GM12878 (cell line): ENCODE results near the gene RALGPS2. TPM values are rescaled to one million over a fixed set of nuclear protein-coding genes. Genes with fewer than 3 reads are reported as not detected.
A peak's percentile ranks its signal among the peaks of the same experiment; 100 is the strongest.

Experiments
- ATAC-seq: fragments of 200-7000 bp; cut with Tn5 transposase; 3 replicates; pipeline ENCODE4 v1.9.1; 2020; ENCODE audit warnings: mild to moderate bottlenecking, moderate library complexity
- BruUV-seq: library from RNA; stranded (reverse); fragments of 400-500 nt; replicated peaks from 2 replicates; lab custom pipeline; 2021; lab: Mats Ljungman, UMichigan
- CTCF ChIA-PET: fragments of 300-600 bp; sonication (Branson Sonifier 250); formaldehyde crosslinking; extraction: SDS; loops from one replicate; lab custom pipeline; 2021; ENCODE audit warnings: inconsistent platforms; lab: Yijun Ruan, JAX
- POLR2A ChIA-PET: fragments of 350-600 bp; formaldehyde crosslinking; extraction: SDS; loops from one replicate; lab custom pipeline; 2021; ENCODE audit warnings: inconsistent platforms; lab: Charles Lee
- RAD21 ChIA-PET: fragments of 300-600 bp; sonication (Branson Sonifier 250); formaldehyde crosslinking; loops from one replicate; lab custom pipeline; 2023; ENCODE audit warnings: antibody characterized with exemption; ENCODE audit not compliant: unreplicated experiment; lab: Charles Lee
- SMC1A ChIA-PET: fragments of 300-600 bp; sonication (Branson Sonifier 250); formaldehyde crosslinking; loops from one replicate; lab custom pipeline; 2023; ENCODE audit not compliant: unreplicated experiment, uncharacterized antibody; lab: Charles Lee
- DNase-seq: peaks from one replicate; pipeline ENCODE4 v3.0.0-alpha.2; 2011; ENCODE audit warnings: low read depth, low spot score
- FAIRE-seq: peaks from 3 replicates; lab custom pipeline; 2011; peaks lifted over from hg19 to GRCh38; lab: Jason Lieb, UNC
- H2AFZ ChIP-seq: 2 replicates; pipeline ENCODE4 v1.6.0; 2011; ENCODE audit warnings: low read depth, low read length, control low read depth; ENCODE audit not compliant: control insufficient read depth
- H3K27ac ChIP-seq: 2 replicates; pipeline ENCODE4 v1.5.1; 2011; ENCODE audit warnings: control low read depth; ENCODE audit not compliant: control insufficient read depth, insufficient read depth
- H3K27me3 ChIP-seq, 2 experiments: replicated peaks in 1 of 2; 2 replicates each; pipeline versions ENCODE4 v1.6.0 to v1.6.1; 2011; ENCODE audit warnings: low read length in 1 of 2; ENCODE audit not compliant: control insufficient read depth in 2 of 2, insufficient read depth in 2 of 2
- H3K36me3 ChIP-seq, 2 experiments: 2 replicates each; pipeline ENCODE4 v1.5.1; 2011; ENCODE audit warnings: low read length in 1 of 2; ENCODE audit not compliant: control insufficient read depth in 2 of 2, insufficient read depth in 2 of 2
- H3K4me1 ChIP-seq: 2 replicates; pipeline ENCODE4 v1.6.1; 2011; ENCODE audit warnings: mild to moderate bottlenecking, low read length, moderate library complexity, mixed read lengths; ENCODE audit not compliant: control insufficient read depth, insufficient read depth
- H3K4me2 ChIP-seq: 2 replicates; pipeline ENCODE4 v1.6.0; 2011; ENCODE audit warnings: control low read depth; ENCODE audit not compliant: control insufficient read depth, insufficient read depth
- H3K4me3 ChIP-seq: fragments of 200-600 bp; sonication (generic); 2 replicates; pipeline ENCODE4 v1.5.1; 2016
- H3K79me2 ChIP-seq: 2 replicates; pipeline ENCODE4 v1.6.0; 2011; ENCODE audit warnings: low read length; ENCODE audit not compliant: control insufficient read depth, insufficient read depth
- H3K9ac ChIP-seq: 2 replicates; pipeline ENCODE4 v1.8.0; 2011; ENCODE audit warnings: low read length, control low read depth, mixed read lengths; ENCODE audit not compliant: control insufficient read depth, insufficient read depth
- H3K9me3 ChIP-seq: replicated peaks from 3 replicates; pipeline ENCODE4 v1.5.1; 2011; ENCODE audit warnings: mild to moderate bottlenecking, low read length; ENCODE audit not compliant: control insufficient read depth, insufficient read depth
- H4K20me1 ChIP-seq: 2 replicates; pipeline ENCODE4 v1.6.0; 2011; ENCODE audit not compliant: control insufficient read depth, insufficient read depth
- BMI1 ChIP-seq: fragments of 450-650 bp; IDR thresholded peaks from 2 replicates; pipeline ENCODE4 v1.6.1; 2016; ENCODE audit warnings: mild to moderate bottlenecking, moderate library complexity, borderline replicate concordance
- FOS ChIP-seq: IDR thresholded peaks from 3 replicates; pipeline ENCODE4 v1.6.1; 2011; ENCODE audit warnings: borderline replicate concordance; ENCODE audit not compliant: insufficient read length; ENCODE audit errors: extremely low read depth
- PBX3 ChIP-seq: IDR thresholded peaks from 2 replicates; pipeline ENCODE4 v1.6.1; 2011; ENCODE audit warnings: mild to moderate bottlenecking, low read depth, low read length, moderate library complexity; ENCODE audit not compliant: insufficient replicate concordance
- SIN3A ChIP-seq: IDR thresholded peaks from 2 replicates; pipeline ENCODE4 v1.6.1; 2012; ENCODE audit warnings: low read depth, low read length, improper control_type of control experiment
- SUZ12 ChIP-seq: fragments of 200-600 bp; sonication (generic); IDR thresholded peaks from one replicate; pipeline ENCODE4 v1.6.1; 2018; ENCODE audit warnings: antibody characterized with exemption, mild to moderate bottlenecking; ENCODE audit not compliant: unreplicated experiment
- WGBS: methylation state at CpG from one replicate; pipeline ENCODE4 v1.1.6; 2016; ENCODE audit warnings: low lambda C conversion rate; ENCODE audit not compliant: insufficient replicate concordance, insufficient coverage; ENCODE audit errors: missing lambda C conversion rate; 5-methylcytosine and 5-hydroxymethylcytosine counted together
- in situ Hi-C: fragments of 300-500 bp; cut with MboI; formaldehyde crosslinking; loops from 9 replicates; pipeline ENCODE4 v1.14.3; 2018; ENCODE audit warnings: mixed read lengths
- intact Hi-C: fragments of 100-400 bp; cut with micrococcal nuclease; formaldehyde crosslinking; loops from one replicate; pipeline ENCODE4 v1.14.2; 2022; ENCODE audit not compliant: unreplicated experiment
- polyA plus RNA-seq, 11 experiments: library from polyadenylated mRNA; depleted of rRNA in 4 of 11; unstranded in 6 of 11; stranded (reverse) in 5 of 11; fragments of >200 nt; fragmentation: Nextera tagmentation in 4 of 11; fragmentation: Illumina TruSeq in 1 of 11; extraction: Ambion mirVana in 4 of 11; extraction: Trizol in 1 of 11; gene quantifications; 1 replicate in 1 of 11; 2 replicates in 10 of 11; pipeline versions ENCODE4 v1.2.1 to v1.2.3, GENCODE V29; 2011 to 2016; ENCODE audit warnings: inconsistent platforms in 2 of 11, missing spikeins in 2 of 11, low read depth in 1 of 11
- total RNA-seq, 4 experiments: library from RNA; depleted of rRNA in 3 of 4; stranded (reverse); fragments of >200 nt in 3 of 4; fragmentation: Illumina TruSeq in 1 of 4; extraction: Trizol in 1 of 4; gene quantifications; 2 replicates each; pipeline versions ENCODE4 v1.2.1 to v1.2.3, GENCODE V29; 2013 to 2021
- TF ChIP-seq, protein P1 (sequence below): fragments of 450-650 bp; IDR thresholded peaks from 2 replicates; pipeline ENCODE4 v1.6.1; 2016; ENCODE audit warnings: mild to moderate bottlenecking
- TF ChIP-seq, protein P2 (sequence below): fragments of 450-650 bp; IDR thresholded peaks from 2 replicates; pipeline ENCODE4 v1.6.1; 2017; ENCODE audit warnings: mild to moderate bottlenecking, moderate library complexity
- TF ChIP-seq, protein P3 (sequence below): fragments of 450-650 bp; IDR thresholded peaks from 2 replicates; pipeline ENCODE4 v1.6.1; 2017; ENCODE audit warnings: low read depth, mild to moderate bottlenecking, moderate library complexity
- TF ChIP-seq, protein P4 (sequence below): IDR thresholded peaks from 2 replicates; pipeline ENCODE4 v1.6.1; 2012; ENCODE audit warnings: low read length, inconsistent platforms

Gene RALGPS2
- total and polyA plus RNA-seq, 10 of the 15 experiments (the other 5 are each of a cell fraction or from before 2014, with no cell fraction given), result 0.08 to 3.7 (median 0.50) TPM

DNA sequence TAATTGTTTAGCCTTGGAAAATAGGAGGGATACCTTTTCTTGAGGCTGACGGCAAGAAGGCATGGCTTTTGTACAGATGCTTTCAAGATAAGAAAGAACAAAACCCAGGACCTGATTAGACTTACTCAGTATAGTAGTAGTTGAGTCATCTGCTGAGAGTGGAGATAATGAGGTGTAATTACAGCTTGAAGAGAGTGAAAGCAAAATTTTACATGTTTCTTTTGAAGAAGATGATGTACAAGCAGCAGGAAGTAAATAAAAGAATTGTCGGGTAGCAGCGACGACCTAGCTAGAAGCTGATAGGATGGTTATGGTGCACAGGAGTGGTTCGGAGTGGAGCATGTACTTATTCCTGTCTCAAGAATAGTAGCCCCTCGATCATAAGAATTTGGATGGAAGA is 139.3 kb downstream of the RALGPS2 start:
- CTCF ChIA-PET, result interaction anchor here (2.3 kb wide), 1 partner anchor 321 kb away, joined by 5 read pairs; no protein-coding TSS in a partner anchor
- TF ChIP-seq, protein P1, sequence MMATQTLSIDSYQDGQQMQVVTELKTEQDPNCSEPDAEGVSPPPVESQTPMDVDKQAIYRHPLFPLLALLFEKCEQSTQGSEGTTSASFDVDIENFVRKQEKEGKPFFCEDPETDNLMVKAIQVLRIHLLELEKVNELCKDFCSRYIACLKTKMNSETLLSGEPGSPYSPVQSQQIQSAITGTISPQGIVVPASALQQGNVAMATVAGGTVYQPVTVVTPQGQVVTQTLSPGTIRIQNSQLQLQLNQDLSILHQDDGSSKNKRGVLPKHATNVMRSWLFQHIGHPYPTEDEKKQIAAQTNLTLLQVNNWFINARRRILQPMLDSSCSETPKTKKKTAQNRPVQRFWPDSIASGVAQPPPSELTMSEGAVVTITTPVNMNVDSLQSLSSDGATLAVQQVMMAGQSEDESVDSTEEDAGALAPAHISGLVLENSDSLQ, result no peak
- TF ChIP-seq SIN3A (no peak), BMI1 (no peak), SUZ12 (no peak), PBX3 (no peak), FOS (no peak)
- TF ChIP-seq, protein P2, sequence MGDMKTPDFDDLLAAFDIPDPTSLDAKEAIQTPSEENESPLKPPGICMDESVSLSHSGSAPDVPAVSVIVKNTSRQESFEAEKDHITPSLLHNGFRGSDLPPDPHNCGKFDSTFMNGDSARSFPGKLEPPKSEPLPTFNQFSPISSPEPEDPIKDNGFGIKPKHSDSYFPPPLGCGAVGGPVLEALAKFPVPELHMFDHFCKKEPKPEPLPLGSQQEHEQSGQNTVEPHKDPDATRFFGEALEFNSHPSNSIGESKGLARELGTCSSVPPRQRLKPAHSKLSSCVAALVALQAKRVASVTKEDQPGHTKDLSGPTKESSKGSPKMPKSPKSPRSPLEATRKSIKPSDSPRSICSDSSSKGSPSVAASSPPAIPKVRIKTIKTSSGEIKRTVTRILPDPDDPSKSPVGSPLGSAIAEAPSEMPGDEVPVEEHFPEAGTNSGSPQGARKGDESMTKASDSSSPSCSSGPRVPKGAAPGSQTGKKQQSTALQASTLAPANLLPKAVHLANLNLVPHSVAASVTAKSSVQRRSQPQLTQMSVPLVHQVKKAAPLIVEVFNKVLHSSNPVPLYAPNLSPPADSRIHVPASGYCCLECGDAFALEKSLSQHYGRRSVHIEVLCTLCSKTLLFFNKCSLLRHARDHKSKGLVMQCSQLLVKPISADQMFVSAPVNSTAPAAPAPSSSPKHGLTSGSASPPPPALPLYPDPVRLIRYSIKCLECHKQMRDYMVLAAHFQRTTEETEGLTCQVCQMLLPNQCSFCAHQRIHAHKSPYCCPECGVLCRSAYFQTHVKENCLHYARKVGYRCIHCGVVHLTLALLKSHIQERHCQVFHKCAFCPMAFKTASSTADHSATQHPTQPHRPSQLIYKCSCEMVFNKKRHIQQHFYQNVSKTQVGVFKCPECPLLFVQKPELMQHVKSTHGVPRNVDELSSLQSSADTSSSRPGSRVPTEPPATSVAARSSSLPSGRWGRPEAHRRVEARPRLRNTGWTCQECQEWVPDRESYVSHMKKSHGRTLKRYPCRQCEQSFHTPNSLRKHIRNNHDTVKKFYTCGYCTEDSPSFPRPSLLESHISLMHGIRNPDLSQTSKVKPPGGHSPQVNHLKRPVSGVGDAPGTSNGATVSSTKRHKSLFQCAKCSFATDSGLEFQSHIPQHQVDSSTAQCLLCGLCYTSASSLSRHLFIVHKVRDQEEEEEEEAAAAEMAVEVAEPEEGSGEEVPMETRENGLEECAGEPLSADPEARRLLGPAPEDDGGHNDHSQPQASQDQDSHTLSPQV, result no peak
- TF ChIP-seq, protein P3, sequence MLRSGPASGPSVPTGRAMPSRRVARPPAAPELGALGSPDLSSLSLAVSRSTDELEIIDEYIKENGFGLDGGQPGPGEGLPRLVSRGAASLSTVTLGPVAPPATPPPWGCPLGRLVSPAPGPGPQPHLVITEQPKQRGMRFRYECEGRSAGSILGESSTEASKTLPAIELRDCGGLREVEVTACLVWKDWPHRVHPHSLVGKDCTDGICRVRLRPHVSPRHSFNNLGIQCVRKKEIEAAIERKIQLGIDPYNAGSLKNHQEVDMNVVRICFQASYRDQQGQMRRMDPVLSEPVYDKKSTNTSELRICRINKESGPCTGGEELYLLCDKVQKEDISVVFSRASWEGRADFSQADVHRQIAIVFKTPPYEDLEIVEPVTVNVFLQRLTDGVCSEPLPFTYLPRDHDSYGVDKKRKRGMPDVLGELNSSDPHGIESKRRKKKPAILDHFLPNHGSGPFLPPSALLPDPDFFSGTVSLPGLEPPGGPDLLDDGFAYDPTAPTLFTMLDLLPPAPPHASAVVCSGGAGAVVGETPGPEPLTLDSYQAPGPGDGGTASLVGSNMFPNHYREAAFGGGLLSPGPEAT, result no peak
- TF ChIP-seq, protein P4, sequence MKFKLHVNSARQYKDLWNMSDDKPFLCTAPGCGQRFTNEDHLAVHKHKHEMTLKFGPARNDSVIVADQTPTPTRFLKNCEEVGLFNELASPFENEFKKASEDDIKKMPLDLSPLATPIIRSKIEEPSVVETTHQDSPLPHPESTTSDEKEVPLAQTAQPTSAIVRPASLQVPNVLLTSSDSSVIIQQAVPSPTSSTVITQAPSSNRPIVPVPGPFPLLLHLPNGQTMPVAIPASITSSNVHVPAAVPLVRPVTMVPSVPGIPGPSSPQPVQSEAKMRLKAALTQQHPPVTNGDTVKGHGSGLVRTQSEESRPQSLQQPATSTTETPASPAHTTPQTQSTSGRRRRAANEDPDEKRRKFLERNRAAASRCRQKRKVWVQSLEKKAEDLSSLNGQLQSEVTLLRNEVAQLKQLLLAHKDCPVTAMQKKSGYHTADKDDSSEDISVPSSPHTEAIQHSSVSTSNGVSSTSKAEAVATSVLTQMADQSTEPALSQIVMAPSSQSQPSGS, result no peak
- TF ChIP-seq, all 136 proteins: peak for 0
- BruUV-seq, result no TSS peak
- in situ Hi-C loops, result no loop called here
- H3K4me3 ChIP-seq, result no peak overlapping the region
- no peak overlapping the region for H3K9ac ChIP-seq
- no peak overlapping the region for H2AFZ ChIP-seq
- DNase-seq (no peak), ATAC-seq (no peak), FAIRE-seq (peak; percentile 23)
- H3K36me3 ChIP-seq, result no peaks in the 10 kb centered on the region
- ChIA-PET SMC1A (interaction anchor here (2.2 kb wide), 1 partner anchor 8 kb away, joined by 11 read pairs; no protein-coding TSS in a partner anchor), RAD21 (no interaction called here), POLR2A (no interaction called here)
- intact Hi-C loops, result no loop called here
- no peaks in the 10 kb centered on the region for H3K79me2 ChIP-seq
- H3K27me3 ChIP-seq, result no peaks in the 10 kb centered on the region
- H3K27ac ChIP-seq, result no peak overlapping the region
- WGBS, result 15% methylated on average over 6 of the region's 6 CpGs
- H3K4me1 ChIP-seq, result no peaks in the 10 kb centered on the region
- no peak overlapping the region for H3K4me2 ChIP-seq
- H3K9me3 ChIP-seq, result no peaks in the 10 kb centered on the region
- H4K20me1 ChIP-seq, result no peaks in the 10 kb centered on the region
